GM12878 (cell line): ENCODE measurements around the gene NUPR1. TPM values are rescaled to one million over a fixed set of nuclear protein-coding genes. Genes with fewer than 3 reads are reported as not detected.
A peak's percentile ranks its signal among the peaks of the same experiment; 100 is the strongest.
"Not testable (repeated sequence)": the region's sequence is repeated elsewhere in the genome, so short reads cannot be mapped to it uniquely, and the experiment has no call there.

ENCODE experiments used
- ATAC-seq: fragments of 200-7000 bp; cut with Tn5 transposase; 3 replicates; pipeline ENCODE4 v1.9.1; 2020; ENCODE audit warnings: mild to moderate bottlenecking, moderate library complexity
- BruUV-seq: library from RNA; stranded (reverse); fragments of 400-500 nt; replicated peaks from 2 replicates; lab custom pipeline; 2021; lab: Mats Ljungman, UMichigan
- CTCF ChIA-PET: fragments of 300-600 bp; sonication (Branson Sonifier 250); formaldehyde crosslinking; extraction: SDS; loops from one replicate; lab custom pipeline; 2021; ENCODE audit warnings: inconsistent platforms; lab: Yijun Ruan, JAX
- POLR2A ChIA-PET: fragments of 350-600 bp; formaldehyde crosslinking; extraction: SDS; loops from one replicate; lab custom pipeline; 2021; ENCODE audit warnings: inconsistent platforms; lab: Charles Lee
- RAD21 ChIA-PET: fragments of 300-600 bp; sonication (Branson Sonifier 250); formaldehyde crosslinking; loops from one replicate; lab custom pipeline; 2023; ENCODE audit warnings: antibody characterized with exemption; ENCODE audit not compliant: unreplicated experiment; lab: Charles Lee
- SMC1A ChIA-PET: fragments of 300-600 bp; sonication (Branson Sonifier 250); formaldehyde crosslinking; loops from one replicate; lab custom pipeline; 2023; ENCODE audit not compliant: unreplicated experiment, uncharacterized antibody; lab: Charles Lee
- DNase-seq: peaks from one replicate; pipeline ENCODE4 v3.0.0-alpha.2; 2011; ENCODE audit warnings: low read depth, low spot score
- FAIRE-seq: peaks from 3 replicates; lab custom pipeline; 2011; peaks lifted over from hg19 to GRCh38; lab: Jason Lieb, UNC
- H2AFZ ChIP-seq: 2 replicates; pipeline ENCODE4 v1.6.0; 2011; ENCODE audit warnings: low read depth, low read length, control low read depth; ENCODE audit not compliant: control insufficient read depth
- H3K27ac ChIP-seq: 2 replicates; pipeline ENCODE4 v1.5.1; 2011; ENCODE audit warnings: control low read depth; ENCODE audit not compliant: control insufficient read depth, insufficient read depth
- H3K27me3 ChIP-seq, 2 experiments: replicated peaks in 1 of 2; 2 replicates each; pipeline versions ENCODE4 v1.6.0 to v1.6.1; 2011; ENCODE audit warnings: low read length in 1 of 2; ENCODE audit not compliant: control insufficient read depth in 2 of 2, insufficient read depth in 2 of 2
- H3K36me3 ChIP-seq, 2 experiments: 2 replicates each; pipeline ENCODE4 v1.5.1; 2011; ENCODE audit warnings: low read length in 1 of 2; ENCODE audit not compliant: control insufficient read depth in 2 of 2, insufficient read depth in 2 of 2
- H3K4me1 ChIP-seq: 2 replicates; pipeline ENCODE4 v1.6.1; 2011; ENCODE audit warnings: mild to moderate bottlenecking, low read length, moderate library complexity, mixed read lengths; ENCODE audit not compliant: control insufficient read depth, insufficient read depth
- H3K4me2 ChIP-seq: 2 replicates; pipeline ENCODE4 v1.6.0; 2011; ENCODE audit warnings: control low read depth; ENCODE audit not compliant: control insufficient read depth, insufficient read depth
- H3K4me3 ChIP-seq: fragments of 200-600 bp; sonication (generic); 2 replicates; pipeline ENCODE4 v1.5.1; 2016
- H3K79me2 ChIP-seq: 2 replicates; pipeline ENCODE4 v1.6.0; 2011; ENCODE audit warnings: low read length; ENCODE audit not compliant: control insufficient read depth, insufficient read depth
- H3K9ac ChIP-seq: 2 replicates; pipeline ENCODE4 v1.8.0; 2011; ENCODE audit warnings: low read length, control low read depth, mixed read lengths; ENCODE audit not compliant: control insufficient read depth, insufficient read depth
- H3K9me3 ChIP-seq: replicated peaks from 3 replicates; pipeline ENCODE4 v1.5.1; 2011; ENCODE audit warnings: mild to moderate bottlenecking, low read length; ENCODE audit not compliant: control insufficient read depth, insufficient read depth
- H4K20me1 ChIP-seq: 2 replicates; pipeline ENCODE4 v1.6.0; 2011; ENCODE audit not compliant: control insufficient read depth, insufficient read depth
- CHD2 ChIP-seq: IDR thresholded peaks from 2 replicates; pipeline ENCODE4 v1.6.1; 2011; ENCODE audit warnings: low read depth, low read length, improper control_type of control experiment, borderline replicate concordance
- KAT2A ChIP-seq: conservative IDR thresholded peaks from 2 replicates; pipeline ENCODE4 v1.6.1; 2011; ENCODE audit warnings: low read depth, low read length; ENCODE audit not compliant: control insufficient read depth
- SREBF2 ChIP-seq: IDR thresholded peaks from 2 replicates; pipeline ENCODE4 v1.6.1; 2012; ENCODE audit warnings: mild to moderate bottlenecking, low read length
- SRF ChIP-seq, 2 experiments: IDR thresholded peaks; 2 replicates each; pipeline ENCODE4 v1.6.1; 2011; ENCODE audit warnings: low read depth in 2 of 2, low read length in 2 of 2, mild to moderate bottlenecking in 1 of 2, moderate library complexity in 1 of 2
- TCF3 ChIP-seq: IDR thresholded peaks from 2 replicates; pipeline ENCODE4 v1.6.1; 2012; ENCODE audit warnings: low read depth, mild to moderate bottlenecking, low read length, borderline replicate concordance; ENCODE audit not compliant: insufficient read depth
- WGBS: methylation state at CpG from one replicate; pipeline ENCODE4 v1.1.6; 2016; ENCODE audit warnings: low lambda C conversion rate; ENCODE audit not compliant: insufficient replicate concordance, insufficient coverage; ENCODE audit errors: missing lambda C conversion rate; 5-methylcytosine and 5-hydroxymethylcytosine counted together
- in situ Hi-C: fragments of 300-500 bp; cut with MboI; formaldehyde crosslinking; loops from 9 replicates; pipeline ENCODE4 v1.14.3; 2018; ENCODE audit warnings: mixed read lengths
- intact Hi-C: fragments of 100-400 bp; cut with micrococcal nuclease; formaldehyde crosslinking; loops from one replicate; pipeline ENCODE4 v1.14.2; 2022; ENCODE audit not compliant: unreplicated experiment
- polyA plus RNA-seq, 11 experiments: library from polyadenylated mRNA; depleted of rRNA in 4 of 11; unstranded in 6 of 11; stranded (reverse) in 5 of 11; fragments of >200 nt; fragmentation: Nextera tagmentation in 4 of 11; fragmentation: Illumina TruSeq in 1 of 11; extraction: Ambion mirVana in 4 of 11; extraction: Trizol in 1 of 11; gene quantifications; 1 replicate in 1 of 11; 2 replicates in 10 of 11; pipeline versions ENCODE4 v1.2.1 to v1.2.3, GENCODE V29; 2011 to 2016; ENCODE audit warnings: inconsistent platforms in 2 of 11, missing spikeins in 2 of 11, low read depth in 1 of 11
- total RNA-seq, 4 experiments: library from RNA; depleted of rRNA in 3 of 4; stranded (reverse); fragments of >200 nt in 3 of 4; fragmentation: Illumina TruSeq in 1 of 4; extraction: Trizol in 1 of 4; gene quantifications; 2 replicates each; pipeline versions ENCODE4 v1.2.1 to v1.2.3, GENCODE V29; 2013 to 2021
- TF ChIP-seq, protein P1 (sequence below): fragments of 450-650 bp; formaldehyde crosslinking; IDR thresholded peaks from 2 replicates; pipeline ENCODE4 v1.4.0; 2022; ENCODE audit warnings: mild to moderate bottlenecking, moderate library complexity
- TF ChIP-seq, protein P2 (sequence below): IDR thresholded peaks from 2 replicates; pipeline ENCODE4 v1.6.1; 2012; ENCODE audit warnings: low read length, inconsistent platforms

NUPR1 gene
- total and polyA plus RNA-seq, 10 of the 15 experiments (the other 5 are each of a cell fraction or from before 2014, with no cell fraction given), result 0.04 to 0.78 (median 0.17) TPM; not detected in 2

DNA sequence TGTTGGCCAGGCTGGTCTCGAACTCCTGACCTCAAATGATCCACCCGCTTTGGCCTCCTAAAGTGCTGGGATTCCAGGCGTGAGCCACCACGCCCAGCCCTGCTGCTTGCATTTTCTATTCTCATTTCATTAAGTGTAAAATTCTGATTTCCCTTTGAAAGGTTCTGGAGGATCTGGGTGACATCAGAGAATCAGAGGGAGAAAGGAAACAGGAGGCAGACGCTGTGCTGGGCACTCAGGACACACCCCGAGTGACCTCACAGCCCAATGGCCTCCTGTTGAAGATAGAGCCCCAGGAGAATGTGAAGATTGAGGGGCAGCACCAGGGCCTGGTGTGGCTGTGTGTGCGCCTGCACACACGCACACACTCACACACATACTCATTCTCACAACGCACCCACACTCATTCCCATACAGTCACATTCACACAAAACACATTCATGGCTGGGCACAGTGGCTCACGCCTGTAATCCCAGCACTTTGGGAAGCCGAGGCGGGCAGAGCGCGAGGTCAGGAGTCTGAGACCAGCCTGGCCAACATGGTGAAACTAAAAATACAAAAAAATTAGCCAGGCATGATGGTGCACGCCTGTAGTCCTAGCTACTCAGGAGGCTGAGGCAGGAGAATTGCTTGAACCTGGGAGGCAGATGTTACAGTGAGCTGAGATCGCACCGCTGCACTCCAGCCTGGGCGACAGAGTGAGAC is 38.1 kb downstream of the NUPR1 start:
- FAIRE-seq, H3K9ac ChIP-seq, CTCF ChIA-PET, H2AFZ ChIP-seq, in situ Hi-C loops, H3K27ac ChIP-seq, BruUV-seq, DNase-seq, intact Hi-C loops, H3K9me3 ChIP-seq, RAD21 ChIA-PET, H3K4me3 ChIP-seq, H4K20me1 ChIP-seq, H3K4me2 ChIP-seq, H3K36me3 ChIP-seq, SMC1A ChIA-PET, H3K4me1 ChIP-seq, H3K79me2 ChIP-seq, H3K27me3 ChIP-seq: not testable (repeated sequence)
- peak; percentile 32 for ATAC-seq
- 55% methylated on average over 17 of the region's 18 CpGs for WGBS
- POLR2A ChIA-PET, result interaction anchor here (0.7 kb wide), 1 partner anchor 53 kb away, joined by 3 read pairs; the partner anchor contains the start of gene SGF29

DNA sequence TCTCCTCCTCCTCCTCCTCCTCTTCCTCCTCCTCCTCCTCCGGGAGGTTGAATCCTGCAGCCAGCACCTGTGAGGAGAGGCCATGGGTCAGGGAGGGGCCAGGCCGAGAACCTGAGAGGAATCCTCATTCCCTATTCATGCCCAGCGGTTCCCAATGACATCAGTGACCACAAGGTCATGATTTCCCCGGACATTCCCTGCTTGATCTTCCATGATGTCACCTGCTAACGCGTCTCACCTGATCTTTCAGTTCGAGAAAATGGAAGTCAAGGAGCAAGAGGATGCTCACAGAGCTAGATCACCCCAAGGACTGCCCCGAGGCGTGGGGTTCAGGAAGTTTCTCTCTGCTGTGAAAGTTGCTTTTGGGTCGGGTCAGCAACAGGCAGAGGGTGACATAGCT is 38.9 kb downstream of the NUPR1 start:
- Histone ChIP-seq H3K4me1 (peaks cover 14% of the 10 kb centered on the region), H3K36me3 (no peaks in the 10 kb centered on the region), H4K20me1 (no peaks in the 10 kb centered on the region), H3K27me3 (no peaks in the 10 kb centered on the region), H2AFZ (no peak overlapping the region), H3K27ac (no peak overlapping the region), H3K9me3 (no peaks in the 10 kb centered on the region), H3K4me2 (no peak overlapping the region), H3K9ac (no peak overlapping the region), H3K79me2 (no peaks in the 10 kb centered on the region), H3K4me3 (no peak overlapping the region)
- RAD21 ChIA-PET, result no interaction called here
- in situ Hi-C loops (no loop called here), intact Hi-C loops (loop anchor here (10.0 kb wide), 1 partner anchor 425 kb away; the partner anchor contains the start of gene RABEP2)
- CTCF ChIA-PET, result no interaction called here
- no peak for TF ChIP-seq KAT2A
- no peak for TF ChIP-seq SRF (IDR thresholded peaks at IDR 0.05; ENCODE audit: low read depth in 2 of 2, low read length in 2 of 2)
- TF ChIP-seq CHD2, result no peak
- TF ChIP-seq, protein P1, sequence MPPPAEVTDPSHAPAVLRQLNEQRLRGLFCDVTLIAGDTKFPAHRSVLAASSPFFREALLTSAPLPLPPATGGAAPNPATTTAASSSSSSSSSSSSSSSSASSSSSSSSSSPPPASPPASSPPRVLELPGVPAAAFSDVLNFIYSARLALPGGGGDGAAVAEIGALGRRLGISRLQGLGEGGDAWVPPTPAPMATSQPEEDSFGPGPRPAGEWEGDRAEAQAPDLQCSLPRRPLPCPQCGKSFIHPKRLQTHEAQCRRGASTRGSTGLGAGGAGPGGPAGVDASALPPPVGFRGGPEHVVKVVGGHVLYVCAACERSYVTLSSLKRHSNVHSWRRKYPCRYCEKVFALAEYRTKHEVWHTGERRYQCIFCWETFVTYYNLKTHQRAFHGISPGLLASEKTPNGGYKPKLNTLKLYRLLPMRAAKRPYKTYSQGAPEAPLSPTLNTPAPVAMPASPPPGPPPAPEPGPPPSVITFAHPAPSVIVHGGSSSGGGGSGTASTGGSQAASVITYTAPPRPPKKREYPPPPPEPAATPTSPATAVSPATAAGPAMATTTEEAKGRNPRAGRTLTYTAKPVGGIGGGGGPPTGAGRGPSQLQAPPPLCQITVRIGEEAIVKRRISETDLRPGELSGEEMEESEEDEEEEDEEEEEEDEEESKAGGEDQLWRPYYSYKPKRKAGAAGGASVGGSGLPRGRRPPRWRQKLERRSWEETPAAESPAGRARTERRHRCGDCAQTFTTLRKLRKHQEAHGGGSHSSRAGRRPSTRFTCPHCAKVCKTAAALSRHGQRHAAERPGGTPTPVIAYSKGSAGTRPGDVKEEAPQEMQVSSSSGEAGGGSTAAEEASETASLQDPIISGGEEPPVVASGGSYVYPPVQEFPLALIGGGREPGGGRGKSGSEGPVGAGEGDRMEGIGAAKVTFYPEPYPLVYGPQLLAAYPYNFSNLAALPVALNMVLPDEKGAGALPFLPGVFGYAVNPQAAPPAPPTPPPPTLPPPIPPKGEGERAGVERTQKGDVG (CRISPR knock-in tag), result no peak
- TF ChIP-seq SREBF2, result no peak
- no peak for TF ChIP-seq TCF3
- TF ChIP-seq, protein P2, sequence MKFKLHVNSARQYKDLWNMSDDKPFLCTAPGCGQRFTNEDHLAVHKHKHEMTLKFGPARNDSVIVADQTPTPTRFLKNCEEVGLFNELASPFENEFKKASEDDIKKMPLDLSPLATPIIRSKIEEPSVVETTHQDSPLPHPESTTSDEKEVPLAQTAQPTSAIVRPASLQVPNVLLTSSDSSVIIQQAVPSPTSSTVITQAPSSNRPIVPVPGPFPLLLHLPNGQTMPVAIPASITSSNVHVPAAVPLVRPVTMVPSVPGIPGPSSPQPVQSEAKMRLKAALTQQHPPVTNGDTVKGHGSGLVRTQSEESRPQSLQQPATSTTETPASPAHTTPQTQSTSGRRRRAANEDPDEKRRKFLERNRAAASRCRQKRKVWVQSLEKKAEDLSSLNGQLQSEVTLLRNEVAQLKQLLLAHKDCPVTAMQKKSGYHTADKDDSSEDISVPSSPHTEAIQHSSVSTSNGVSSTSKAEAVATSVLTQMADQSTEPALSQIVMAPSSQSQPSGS, result no peak
- SMC1A ChIA-PET, result no interaction called here
- ATAC-seq (no peak), FAIRE-seq (no peak), DNase-seq (no peak)
- no TSS peak for BruUV-seq
- POLR2A ChIA-PET, result no interaction called here
- WGBS, result 37% methylated on average over 9 of the region's 10 CpGs
